HG02870 (cell line): ENCODE data around the gene RRP7A.
"Not testable (repeated sequence)": the region's sequence is repeated elsewhere in the genome, so short reads cannot be mapped to it uniquely, and the experiment has no call there.

ENCODE experiments used
- ATAC-seq: cut with Tn5 transposase; IDR thresholded peaks from one replicate; pipeline ENCODE4 v1.9.1; 2021; ENCODE audit warnings: mild to moderate bottlenecking, moderate library complexity; ENCODE audit not compliant: unreplicated experiment

Gene RRP7A, protein sequence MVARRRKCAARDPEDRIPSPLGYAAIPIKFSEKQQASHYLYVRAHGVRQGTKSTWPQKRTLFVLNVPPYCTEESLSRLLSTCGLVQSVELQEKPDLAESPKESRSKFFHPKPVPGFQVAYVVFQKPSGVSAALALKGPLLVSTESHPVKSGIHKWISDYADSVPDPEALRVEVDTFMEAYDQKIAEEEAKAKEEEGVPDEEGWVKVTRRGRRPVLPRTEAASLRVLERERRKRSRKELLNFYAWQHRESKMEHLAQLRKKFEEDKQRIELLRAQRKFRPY

DNA sequence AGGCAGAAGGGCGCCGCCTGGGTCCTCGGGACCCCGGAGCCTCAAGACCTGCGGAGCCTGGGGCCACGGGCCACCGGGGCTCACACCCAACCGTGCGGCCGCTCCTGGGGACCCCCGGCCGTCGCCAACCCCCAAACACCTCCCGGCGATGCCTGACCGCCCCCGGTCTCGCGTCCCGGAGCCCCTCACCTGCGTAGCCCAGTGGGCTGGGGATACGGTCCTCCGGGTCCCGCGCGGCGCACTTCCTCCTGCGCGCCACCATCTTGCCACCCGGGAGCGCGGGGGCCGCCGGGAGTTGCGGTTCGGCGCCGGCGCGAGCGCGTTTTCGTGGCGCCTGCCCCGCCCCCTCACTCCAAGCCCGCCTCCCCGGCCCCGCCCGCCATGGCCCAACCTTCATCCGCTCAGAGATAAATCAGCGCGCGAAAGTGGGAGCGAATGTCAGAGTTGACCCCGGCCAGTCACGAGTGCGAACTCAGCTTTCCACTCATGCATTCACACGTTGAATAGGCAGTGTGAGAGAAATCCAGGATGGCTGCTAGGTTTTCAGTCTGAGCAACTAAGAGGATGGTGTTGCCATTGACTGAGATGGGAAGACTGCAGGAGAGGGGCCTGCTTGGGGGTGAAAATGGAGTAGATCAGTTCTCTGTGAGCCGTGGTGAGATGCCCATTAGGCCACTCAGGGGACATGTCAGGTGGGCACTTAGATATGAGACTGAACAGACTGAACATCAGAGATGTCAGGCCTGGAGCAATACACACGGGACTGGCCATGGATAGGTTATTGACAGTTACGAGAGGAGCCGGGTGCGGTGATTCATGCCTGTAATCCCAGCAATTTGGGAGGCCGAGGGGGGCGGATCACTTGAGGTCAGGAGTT, at the start of gene RRP7A:
RRP7A (minus strand) TSS at position 272 of the 877 bp plus-strand sequence; CDS start at position 262, 10 bp downstream.
- ATAC-seq, result peak; percentile 63

DNA sequence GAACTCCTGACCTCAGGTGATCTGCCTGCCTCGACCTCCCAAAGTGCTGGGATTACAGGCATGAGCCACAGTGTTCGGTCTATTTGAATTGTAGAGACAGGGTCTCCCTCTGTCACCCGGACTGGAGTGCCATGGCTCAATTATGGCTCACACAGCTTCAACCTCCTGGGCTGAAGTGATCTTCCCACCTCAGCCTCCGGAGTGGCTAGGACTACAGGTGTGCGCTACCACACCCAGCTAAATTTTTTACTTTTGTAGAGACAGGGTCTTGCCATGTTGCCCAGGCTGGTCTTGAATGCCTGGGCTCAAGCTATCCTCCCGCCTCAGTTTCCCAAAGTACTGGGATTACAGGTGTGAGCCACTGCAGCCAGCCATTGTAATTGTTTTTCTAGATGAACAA, 48.4 kb upstream of the RRP7A start:
- ATAC-seq, result not testable (repeated sequence)

DNA sequence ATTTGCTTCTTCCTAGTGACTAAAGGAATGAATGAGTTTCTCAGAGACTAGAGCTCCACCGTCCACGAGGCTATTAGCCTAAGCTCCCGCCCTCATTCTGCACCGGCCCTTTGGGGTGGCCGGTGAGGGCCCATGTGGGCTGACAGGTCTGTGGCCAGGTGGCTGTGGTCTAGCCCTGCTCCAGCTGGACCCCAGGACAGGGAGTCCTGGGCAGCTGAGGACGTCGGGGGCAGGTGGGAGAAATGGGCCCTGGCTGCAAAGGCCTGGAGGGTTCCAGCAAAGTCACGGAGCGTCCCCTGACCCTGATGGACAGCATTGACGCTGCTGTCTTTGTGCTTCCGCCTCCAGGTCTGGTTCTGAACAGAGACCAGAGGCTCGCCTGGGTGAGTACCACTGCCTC, 46.4 kb upstream of the RRP7A start:
- ATAC-seq, result no peak

DNA sequence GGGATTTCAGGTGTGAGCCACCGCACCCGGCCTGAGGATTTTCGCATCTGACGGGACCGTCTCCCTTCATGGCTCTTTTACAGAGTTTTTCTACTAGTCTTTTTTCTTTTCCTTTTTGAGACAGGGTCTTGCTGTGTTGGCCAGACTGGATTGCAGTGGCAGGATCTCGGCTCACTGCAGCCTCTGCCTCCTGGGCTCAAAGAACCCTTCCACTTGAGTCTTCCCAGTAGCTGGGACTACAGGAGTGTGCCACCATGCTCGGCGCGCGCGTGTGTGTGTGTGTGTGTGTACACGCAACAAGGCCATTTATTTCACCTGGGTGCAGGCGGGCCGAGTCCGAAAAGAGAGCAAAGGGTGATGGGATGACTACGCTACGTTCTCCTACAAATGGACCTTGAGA, 45.1 kb upstream of the RRP7A start:
- ATAC-seq, result no peak

DNA sequence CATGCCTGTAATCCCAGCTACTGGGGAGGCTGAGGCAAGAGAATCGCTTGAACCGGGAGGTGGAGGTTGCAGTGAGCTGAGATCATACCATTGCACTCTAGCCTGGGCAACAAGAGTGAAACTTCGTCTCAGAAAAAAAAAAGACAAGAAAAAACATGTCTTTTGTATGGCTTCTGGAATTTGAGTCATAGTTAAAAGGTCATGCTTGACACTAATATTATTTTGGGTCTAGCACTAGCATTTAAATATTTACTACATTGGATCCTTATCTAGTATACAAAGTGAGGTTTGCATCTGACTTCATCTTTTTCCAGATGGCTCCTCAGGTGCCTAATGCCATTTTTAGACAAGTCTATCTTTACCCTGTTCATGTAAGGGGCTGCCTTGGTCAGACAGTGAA, 44.3 kb upstream of the RRP7A start:
- not testable (repeated sequence) for ATAC-seq

DNA sequence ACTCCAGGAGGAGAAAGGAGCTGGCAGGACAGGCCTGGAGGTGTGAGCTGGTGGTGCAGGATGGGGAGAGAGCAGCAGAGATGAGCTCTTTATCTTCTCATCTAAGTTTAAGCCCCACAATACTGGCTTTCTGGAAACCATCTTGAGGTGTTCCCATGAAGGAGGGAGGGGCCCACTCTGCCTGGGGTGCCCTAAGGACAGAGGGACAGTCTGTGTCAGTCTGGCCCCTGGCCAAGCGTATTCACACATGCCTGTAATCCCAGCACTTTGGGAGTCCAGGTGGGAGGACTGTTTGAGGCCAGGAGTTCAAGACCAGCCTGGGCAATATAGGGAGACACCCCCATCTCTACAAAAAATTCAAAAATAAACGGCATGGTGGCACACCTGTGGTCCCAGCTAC, 43.1 kb upstream of the RRP7A start:
- no peak for ATAC-seq

DNA sequence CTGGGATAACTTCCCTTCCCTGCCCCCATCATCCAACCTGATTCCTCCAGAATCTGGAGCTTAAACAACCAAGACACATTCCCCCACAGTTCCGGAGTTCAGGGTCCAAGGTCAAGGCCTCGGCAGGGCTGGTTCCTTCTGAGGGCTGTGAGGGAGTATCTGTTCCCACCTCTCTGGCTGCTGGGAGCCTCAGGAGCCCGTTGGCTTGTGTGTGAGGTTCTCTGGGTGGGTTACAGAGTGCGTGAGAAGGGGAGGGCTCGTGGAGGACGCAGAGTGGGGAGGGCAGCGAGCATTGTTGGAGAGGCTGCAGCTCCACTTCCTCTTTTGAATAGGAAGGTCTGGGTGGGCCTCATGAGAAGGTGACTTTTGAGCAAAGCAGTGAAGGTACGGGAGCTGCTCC, 42.7 kb upstream of the RRP7A start:
- ATAC-seq, result no peak

DNA sequence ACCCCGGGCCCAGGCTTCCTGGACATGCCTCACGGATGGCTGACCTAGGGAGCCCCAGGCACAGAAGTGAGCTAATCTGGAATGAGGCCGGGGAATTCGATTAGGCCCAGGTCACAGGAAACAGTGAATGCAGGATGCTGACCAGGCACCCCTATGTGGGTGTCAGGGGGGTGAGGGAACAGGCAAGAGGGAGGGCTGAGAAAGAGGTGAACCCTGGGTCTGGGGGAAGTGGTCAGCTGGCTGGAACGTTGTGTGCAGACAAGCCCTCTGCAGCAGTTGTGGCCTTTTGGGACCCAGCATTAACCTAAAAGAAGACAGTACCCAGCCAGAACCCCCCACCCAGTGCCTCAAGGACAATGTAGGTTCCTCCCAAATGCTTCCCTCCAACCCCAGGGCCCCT, 42.3 kb upstream of the RRP7A start:
- ATAC-seq, result no peak

DNA sequence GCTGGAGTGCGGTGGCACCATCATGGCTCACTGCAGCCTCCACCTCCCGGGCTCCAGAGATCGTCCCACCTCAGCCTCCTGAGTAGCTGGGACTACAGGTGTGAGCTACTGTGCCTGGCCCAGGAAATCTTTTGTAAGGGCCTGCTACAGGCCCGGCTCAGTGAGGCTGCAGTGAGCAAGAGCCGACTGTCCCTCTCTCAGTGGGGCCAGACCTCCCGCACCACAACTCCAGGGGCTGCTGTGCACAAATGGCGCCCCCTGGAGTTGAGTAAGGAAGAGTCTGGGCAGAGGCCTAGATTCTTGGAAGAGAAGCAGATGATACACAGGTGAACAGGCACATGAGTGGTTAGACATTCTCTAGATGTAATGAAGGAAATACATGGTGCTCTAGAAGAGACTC, 41.2 kb upstream of the RRP7A start:
- no peak for ATAC-seq

DNA sequence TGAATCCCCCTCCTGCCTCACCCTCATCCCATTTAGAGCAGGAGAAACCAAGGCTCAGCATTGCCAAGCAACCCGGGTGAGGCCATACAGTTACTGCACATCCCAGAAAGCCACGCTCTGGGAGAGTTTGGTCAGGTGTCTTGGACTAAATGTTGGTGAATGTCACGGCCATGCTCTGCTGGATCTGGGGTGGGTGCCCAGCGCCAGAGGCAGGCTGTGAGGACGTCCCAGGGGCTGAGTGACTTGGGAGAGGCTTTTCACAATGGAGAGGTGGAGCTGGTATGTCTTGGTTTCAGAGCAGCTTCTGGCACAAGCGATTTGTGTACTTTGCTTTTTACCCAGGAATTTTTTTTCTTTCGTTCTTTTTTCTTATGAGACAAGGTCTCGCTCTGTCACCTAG, 40.8 kb upstream of the RRP7A start:
- ATAC-seq, result no peak

DNA sequence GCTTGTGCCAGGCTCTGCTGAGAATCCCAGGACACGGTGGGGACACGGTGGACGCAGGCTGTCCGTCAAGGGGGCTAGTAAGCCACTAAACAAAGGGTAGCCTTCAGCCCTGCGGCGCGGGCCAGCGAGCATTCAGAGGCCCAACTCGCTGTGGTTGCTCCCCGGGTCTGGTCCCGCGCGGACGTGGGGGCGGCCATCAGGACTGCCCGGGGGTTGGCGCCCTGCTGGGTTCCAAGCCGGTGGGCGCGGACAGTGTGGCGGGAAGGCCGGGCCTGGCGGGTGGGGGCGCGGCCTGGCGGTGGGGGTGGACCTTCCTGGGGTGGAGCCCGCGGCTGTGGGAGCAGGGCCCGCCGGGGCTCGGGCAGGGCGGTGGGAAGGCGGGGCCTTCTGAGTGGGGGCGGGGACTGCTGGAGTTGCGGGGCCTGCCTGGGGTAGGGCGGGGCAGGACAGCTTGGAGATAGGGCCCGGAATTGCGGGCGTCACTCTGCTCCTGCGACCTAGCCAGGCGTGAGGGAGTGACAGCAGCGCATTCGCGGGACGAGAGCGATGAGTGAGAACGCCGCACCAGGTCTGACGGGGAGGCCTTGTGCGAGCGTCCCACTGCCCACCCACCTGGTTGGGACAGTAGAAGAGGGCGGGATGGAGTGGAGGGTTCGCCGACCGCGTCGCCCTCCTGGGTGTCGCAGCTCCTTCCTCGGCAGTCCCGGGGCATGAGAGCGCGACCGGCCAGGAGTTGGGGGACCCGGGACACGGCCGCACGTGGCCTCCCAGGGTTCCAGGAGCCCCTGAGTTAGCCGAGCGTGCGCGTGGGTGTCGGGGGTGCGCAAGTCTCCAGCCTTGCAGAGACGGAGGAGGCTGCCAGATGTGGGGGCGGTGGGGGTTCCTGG, 34.1 kb upstream of the RRP7A start, which contains the start of gene SERHL2:
SERHL2 (plus strand) TSS at position 482 of the 887 bp plus-strand sequence; CDS start at position 547, 65 bp downstream.
- ATAC-seq, result peak; percentile 44

DNA sequence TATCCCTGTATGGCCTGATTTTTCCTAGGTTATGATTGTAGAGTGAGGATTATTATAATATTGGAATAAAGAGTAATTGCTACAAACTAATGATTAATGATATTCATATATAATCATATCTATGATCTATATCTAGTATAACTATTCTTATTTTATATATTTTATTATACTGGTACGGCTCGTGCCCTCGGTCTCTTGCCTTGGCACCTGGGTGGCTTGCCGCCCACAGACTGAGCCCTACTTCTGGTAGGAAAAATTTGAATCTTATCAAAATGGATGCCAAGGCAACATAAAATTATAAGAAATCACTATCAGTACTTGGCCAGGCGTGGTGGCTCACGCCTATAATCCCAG, 32.7 kb upstream of the RRP7A start:
- ATAC-seq, result not testable (repeated sequence)

DNA sequence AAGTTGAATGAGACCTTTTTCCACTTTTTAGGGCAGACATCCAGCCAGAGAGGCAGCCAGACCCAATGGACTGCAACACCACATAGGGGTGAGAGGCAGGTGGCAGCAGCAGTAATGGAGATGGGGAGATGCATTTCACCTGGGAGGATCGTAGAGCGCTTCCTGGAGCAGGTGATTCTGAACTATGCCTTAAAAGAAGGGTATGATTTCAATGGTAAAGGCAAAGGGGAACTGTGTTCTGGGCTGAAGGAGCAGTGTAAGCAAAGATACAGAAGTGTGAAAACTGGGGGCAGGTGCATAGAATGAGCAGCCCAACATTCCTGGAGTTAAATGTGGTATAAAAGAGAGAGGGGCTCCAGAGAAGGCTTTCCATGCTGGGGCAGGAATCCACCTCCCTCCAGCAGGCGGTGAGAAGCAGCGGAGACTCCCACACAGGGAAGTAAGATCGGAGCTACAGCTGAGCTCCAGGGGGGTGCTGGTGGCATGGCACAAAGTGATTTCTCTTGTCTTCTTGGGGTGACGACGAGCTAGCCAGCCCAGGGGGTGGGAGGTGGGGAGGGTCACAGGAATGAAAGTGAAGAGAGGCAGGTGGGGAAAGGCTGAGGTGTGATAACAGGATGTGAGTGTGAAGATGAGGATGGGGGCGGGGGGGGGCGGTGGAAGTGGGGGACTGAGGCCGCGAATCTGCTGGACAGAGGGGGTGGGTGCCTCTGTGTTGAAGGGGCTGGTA, 29.9 kb upstream of the RRP7A start:
- no peak for ATAC-seq

DNA sequence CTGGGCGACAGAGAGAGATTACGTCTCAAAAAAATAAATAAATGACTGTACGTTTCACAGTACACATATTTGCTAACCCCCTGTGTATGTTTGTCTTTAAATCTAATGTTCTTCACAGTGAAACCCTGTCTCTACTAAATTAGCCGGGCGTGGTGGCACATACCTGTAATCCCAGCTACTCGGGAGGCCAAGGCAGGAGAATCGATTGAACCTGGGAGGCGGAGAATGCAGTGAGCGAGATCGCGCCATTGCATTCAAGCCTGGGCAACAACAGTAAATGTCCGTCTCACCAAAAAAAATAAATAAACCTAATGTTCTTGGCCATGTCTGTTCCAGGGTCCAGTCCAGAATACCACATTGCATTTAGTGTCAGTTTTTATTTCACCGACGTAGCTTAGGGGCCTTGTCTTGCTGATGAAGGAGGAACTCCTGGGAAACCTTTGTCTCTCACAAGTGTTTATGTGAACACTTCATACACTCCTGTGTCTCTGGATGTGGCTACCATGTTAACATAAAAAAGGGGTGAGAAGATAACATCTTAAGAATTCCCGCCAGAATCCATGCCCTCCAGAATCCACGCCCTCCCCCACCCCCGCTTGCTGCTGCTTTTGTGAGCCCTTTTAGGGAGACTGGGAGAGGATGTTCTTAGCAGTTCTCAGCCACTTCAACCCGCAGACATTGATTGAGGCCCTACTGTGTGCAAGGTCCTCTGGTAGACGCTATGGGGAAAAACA, 29.2 kb upstream of the RRP7A start:
- no peak for ATAC-seq

DNA sequence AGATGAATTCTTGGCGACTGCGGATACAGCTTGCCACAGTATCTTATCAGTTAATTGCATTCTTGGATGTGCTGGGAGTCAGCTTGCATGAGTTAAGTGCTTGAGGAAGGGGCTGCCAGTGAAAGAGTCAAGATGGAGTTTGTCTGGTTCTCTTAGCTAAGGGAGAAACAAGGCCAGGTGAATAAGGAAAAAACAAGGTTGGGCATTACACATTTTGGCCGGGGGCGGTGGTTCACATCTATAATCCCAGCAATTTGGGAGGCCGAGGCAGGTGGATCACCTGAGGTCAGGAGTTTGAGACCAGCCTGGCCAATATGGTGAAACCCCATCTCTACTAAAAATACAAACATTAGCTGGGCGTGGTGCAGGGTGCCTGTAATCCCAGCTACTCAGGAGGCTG, 28.5 kb upstream of the RRP7A start:
- ATAC-seq, result not testable (repeated sequence)

DNA sequence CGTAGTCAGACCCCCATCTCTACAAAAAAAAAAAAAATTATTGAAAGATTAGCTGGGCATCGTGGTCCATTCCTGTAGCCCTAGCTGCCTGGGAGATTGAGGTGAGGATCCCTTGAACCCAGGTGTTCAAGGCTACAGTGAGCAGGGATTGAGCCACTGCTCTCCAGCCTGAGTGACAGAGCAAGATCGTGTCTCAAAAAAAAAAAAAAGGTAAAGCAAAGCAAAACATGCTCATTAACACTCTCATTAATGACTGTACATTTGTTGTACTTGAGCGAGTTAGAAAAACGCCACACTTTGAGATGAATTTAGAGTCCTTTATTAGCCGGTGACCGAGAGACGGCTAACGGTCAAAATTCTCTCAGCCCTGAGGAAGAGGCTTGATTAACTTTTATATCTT, 28.0 kb upstream of the RRP7A start:
- ATAC-seq, result no peak

DNA sequence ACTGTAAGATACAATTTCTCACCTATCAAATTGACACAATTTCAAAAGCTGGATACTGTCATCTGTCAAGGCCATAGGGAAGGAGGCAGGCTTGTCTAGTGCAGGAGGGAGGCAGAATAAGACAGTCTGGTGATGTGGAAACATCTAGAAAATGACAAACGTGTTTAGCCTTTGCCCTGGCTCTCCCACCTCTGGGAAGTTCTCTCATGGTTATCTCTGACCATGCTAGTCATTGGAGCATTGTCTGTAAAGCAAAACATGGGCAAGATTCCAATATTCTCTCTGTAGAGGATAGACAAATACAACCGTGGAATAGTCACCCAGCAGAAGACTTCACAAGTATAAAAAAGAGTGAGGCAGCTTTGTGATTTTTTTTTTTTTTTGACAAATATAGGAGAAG, 25.1 kb upstream of the RRP7A start:
- no peak for ATAC-seq

DNA sequence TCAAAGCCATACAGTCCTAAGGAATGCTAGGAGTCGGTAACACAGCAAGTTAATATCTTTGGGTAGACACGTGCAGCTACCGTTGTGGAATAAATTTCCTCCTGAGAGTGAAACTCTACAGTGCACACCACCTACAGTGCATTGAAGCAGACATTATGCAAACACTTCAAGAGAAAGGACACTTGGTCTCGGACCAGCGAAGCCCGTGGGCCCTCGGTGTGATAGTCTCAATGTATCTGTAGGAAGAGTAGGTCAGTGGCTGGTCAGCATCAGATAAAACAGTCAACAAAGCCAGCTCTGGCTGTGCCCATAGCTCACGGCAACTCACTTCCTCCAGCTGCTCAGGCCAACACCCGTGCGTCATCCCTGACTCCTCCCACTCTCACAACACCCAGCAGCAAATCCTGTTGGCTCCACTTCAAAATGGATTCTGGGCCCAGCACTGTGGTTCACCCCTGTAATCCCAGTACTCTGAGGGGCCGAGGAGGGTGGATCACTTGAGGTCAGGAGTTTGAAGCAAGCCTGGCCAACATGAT, 19.7 kb upstream of the RRP7A start:
- not testable (repeated sequence) for ATAC-seq

DNA sequence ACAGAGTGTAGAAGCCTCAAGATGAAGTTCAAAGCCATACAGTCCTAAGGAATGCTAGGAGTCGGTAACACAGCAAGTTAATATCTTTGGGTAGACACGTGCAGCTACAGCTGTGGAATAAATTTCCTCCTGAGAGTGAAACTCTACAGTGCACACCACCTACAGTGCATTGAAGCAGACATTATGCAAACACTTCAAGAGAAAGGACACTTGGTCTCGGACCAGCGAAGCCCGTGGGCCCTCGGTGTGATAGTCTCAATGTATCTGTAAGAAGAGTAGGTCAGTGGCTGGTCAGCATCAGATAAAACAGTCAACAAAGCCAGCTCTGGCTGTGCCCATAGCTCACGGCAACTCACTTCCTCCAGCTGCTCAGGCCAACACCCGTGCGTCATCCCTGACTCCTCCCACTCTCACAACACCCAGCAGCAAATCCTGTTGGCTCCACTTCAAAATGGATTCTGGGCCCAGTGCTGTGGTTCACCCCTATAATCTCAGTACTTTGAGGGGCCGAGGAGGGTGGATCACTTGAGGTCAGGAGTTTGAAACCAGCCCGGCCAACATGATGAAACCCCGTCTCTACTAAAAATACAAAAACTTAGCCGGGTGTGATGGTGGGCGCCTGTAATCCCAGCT, 17.7 kb upstream of the RRP7A start:
- not testable (repeated sequence) for ATAC-seq
